ENCODE data around the gene TAS2R14. TPM values are rescaled to one million over a fixed set of nuclear protein-coding genes. Genes with fewer than 3 reads are reported as not detected.

The TAS2R14 gene
- total and polyA plus RNA-seq, 2 of the 13 experiments (the other 11 are each of a cell fraction or from before 2014, with no cell fraction given): 1.1 to 2.3 TPM

- TF ChIP-seq ZNF33B (CRISPR knock-in tag; IDR thresholded peaks at IDR 0.05): no peak
- TF ChIP-seq FOXK1 (CRISPR knock-in tag; IDR thresholded peaks at IDR 0.05; ENCODE audit: borderline replicate concordance, low read depth): peak; percentile 92
- peak; percentile 89 for TF ChIP-seq FOSL2 (CRISPR knock-in tag; IDR thresholded peaks at IDR 0.05)
- no peak for TF ChIP-seq HNRNPLL (IDR thresholded peaks at IDR 0.05; ENCODE audit: low read depth, low read length, poor library complexity, severe bottlenecking)
- no peak for TF ChIP-seq ZNF704 (CRISPR knock-in tag; IDR thresholded peaks at IDR 0.05; ENCODE audit: borderline replicate concordance)
- no peak for TF ChIP-seq PLSCR1 (CRISPR knock-in tag; IDR thresholded peaks at IDR 0.05; ENCODE audit: borderline replicate concordance)
- TF ChIP-seq RAD51 (IDR thresholded peaks at IDR 0.05; ENCODE audit: borderline replicate concordance): no peak
- no peak for TF ChIP-seq HOXA9 (CRISPR knock-in tag; IDR thresholded peaks at IDR 0.05; ENCODE audit: borderline replicate concordance)
- no peak for TF ChIP-seq ZBTB7A (CRISPR knock-in tag; IDR thresholded peaks at IDR 0.05)
- TF ChIP-seq NFE2L1 (CRISPR knock-in tag; IDR thresholded peaks at IDR 0.05; ENCODE audit: borderline replicate concordance): no peak
- TF ChIP-seq PHF20 (CRISPR knock-in tag; IDR thresholded peaks at IDR 0.05): no peak
- TF ChIP-seq ONECUT2 (CRISPR knock-in tag; IDR thresholded peaks at IDR 0.05): peak; percentile 28; the same call in 1 of the 2 replicates
- peak; percentile 88 for TF ChIP-seq MIER2 (CRISPR knock-in tag; IDR thresholded peaks at IDR 0.05)
- no peak for TF ChIP-seq E2F1 (CRISPR knock-in tag; IDR thresholded peaks at IDR 0.05)
- no peak for TF ChIP-seq MXD4 (CRISPR knock-in tag; IDR thresholded peaks at IDR 0.05)
- peak; percentile 100 for TF ChIP-seq PAXIP1 (CRISPR knock-in tag; conservative IDR thresholded peaks at IDR 0.05)
- peak; percentile 42; the same call in 1 of the 2 replicates for TF ChIP-seq ZNF3 (CRISPR knock-in tag; IDR thresholded peaks at IDR 0.05)
- TF ChIP-seq ZNF781 (CRISPR knock-in tag; IDR thresholded peaks at IDR 0.05; ENCODE audit: borderline replicate concordance, not compliant biosample characterization): peak; percentile 61
- no peak for TF ChIP-seq ZIK1 (CRISPR knock-in tag; IDR thresholded peaks at IDR 0.05; ENCODE audit: borderline replicate concordance, low read depth)
- peak; percentile 84; the same call in 1 of the 2 replicates for TF ChIP-seq ZSCAN9 (CRISPR knock-in tag; IDR thresholded peaks at IDR 0.05; ENCODE audit: borderline replicate concordance)
- 0 out of 2 replicates have a peak, but pooled peaks have one; percentile 24 for TF ChIP-seq DNMT3B (CRISPR knock-in tag; conservative IDR thresholded peaks at IDR 0.05)
- TF ChIP-seq ZFY (CRISPR knock-in tag; IDR thresholded peaks at IDR 0.05): peak; percentile 39; the same call in 1 of the 2 replicates
- no peak for TF ChIP-seq HMGA1 (CRISPR knock-in tag; conservative IDR thresholded peaks at IDR 0.05)
- TF ChIP-seq ZNF792 (CRISPR knock-in tag; IDR thresholded peaks at IDR 0.05): peak; percentile 91; the same call in 1 of the 2 replicates
- no peak for TF ChIP-seq ZNF841 (CRISPR knock-in tag; IDR thresholded peaks at IDR 0.05; ENCODE audit: borderline replicate concordance)
Measured at GRCh38 chr12:10891937-10892336, 47.1 kb downstream of the TAS2R14 start (continued).
